ENCODE results near the gene SHANK2. TPM values are rescaled to one million over a fixed set of nuclear protein-coding genes. Genes with fewer than 3 reads are reported as not detected.

SHANK2 gene
- total and polyA plus RNA-seq, 7 donors, result under 0.01 to 0.17 (median 0.03) TPM; not detected in 3

DNA sequence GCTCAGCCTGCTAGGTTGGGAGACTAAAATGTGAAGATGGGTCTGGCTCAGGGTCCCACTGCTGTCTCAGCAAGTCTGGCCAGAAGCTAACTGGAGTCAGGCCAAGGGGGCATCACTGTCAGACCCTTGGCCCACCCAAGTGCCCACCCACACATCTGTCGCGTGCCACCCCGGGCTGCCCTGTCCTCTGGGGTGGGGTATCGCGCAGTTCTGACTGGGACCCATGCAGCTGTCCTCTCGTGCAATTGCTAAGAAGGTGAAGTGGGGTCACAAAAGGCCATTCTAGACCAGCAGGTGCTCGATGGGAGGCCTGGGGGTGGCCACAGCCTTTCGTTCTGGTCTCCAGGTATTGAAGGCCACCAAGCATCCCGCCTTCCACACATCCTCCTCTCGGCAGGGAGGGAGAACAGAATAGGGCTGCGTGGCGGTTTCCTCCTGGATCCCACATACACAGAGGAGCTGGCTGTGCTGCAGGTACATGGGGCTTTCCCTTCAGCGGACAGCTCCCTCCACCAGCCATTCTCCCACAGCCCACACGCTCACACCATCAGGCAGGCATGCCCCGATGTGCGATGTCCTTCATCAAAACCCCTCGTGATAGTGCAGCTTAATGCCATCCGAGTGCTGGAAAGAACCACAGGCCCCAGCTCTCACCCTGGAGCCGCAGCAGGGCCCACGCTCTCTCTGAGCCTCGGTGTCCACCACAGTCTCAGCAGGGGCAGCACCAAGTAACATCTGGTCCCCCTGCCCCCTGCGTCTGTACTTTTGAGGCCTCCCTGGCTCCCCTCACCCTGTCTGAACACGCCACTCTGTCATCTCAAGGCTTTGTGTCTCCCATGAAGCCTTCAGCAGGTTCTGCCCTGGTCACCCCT, 37.6 kb downstream of the SHANK2 start:
- Histone ChIP-seq H3K9me3 (no peaks in the 10 kb centered on the region), H3K27me3 (ENCODE audit: insufficient read depth in 3 of 3, low read length in 2 of 3) (peaks cover 0 to 10% (median 5%) of the 10 kb centered on the region in 3 donors), H3K4me3 (no peak overlapping the region), H3K36me3 (ENCODE audit: insufficient read depth in 1 of 2, low read depth in 1 of 2) (no peaks in the 10 kb centered on the region), H3K27ac (no peak overlapping the region), H3K4me1 (no peaks in the 10 kb centered on the region)
- TF ChIP-seq, protein P1, sequence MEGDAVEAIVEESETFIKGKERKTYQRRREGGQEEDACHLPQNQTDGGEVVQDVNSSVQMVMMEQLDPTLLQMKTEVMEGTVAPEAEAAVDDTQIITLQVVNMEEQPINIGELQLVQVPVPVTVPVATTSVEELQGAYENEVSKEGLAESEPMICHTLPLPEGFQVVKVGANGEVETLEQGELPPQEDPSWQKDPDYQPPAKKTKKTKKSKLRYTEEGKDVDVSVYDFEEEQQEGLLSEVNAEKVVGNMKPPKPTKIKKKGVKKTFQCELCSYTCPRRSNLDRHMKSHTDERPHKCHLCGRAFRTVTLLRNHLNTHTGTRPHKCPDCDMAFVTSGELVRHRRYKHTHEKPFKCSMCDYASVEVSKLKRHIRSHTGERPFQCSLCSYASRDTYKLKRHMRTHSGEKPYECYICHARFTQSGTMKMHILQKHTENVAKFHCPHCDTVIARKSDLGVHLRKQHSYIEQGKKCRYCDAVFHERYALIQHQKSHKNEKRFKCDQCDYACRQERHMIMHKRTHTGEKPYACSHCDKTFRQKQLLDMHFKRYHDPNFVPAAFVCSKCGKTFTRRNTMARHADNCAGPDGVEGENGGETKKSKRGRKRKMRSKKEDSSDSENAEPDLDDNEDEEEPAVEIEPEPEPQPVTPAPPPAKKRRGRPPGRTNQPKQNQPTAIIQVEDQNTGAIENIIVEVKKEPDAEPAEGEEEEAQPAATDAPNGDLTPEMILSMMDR (IDR thresholded peaks at IDR 0.05), result no peak
- intact Hi-C loops (cut with DNase I), result no loop called here
- 74 to 89% (median 77%) methylated on average over 22 to 23 of the region's 23 CpGs for WGBS, 3 donors
- no peak for ATAC-seq
- DNase-seq, result peak in 1 of 2 donors; percentile 28

DNA sequence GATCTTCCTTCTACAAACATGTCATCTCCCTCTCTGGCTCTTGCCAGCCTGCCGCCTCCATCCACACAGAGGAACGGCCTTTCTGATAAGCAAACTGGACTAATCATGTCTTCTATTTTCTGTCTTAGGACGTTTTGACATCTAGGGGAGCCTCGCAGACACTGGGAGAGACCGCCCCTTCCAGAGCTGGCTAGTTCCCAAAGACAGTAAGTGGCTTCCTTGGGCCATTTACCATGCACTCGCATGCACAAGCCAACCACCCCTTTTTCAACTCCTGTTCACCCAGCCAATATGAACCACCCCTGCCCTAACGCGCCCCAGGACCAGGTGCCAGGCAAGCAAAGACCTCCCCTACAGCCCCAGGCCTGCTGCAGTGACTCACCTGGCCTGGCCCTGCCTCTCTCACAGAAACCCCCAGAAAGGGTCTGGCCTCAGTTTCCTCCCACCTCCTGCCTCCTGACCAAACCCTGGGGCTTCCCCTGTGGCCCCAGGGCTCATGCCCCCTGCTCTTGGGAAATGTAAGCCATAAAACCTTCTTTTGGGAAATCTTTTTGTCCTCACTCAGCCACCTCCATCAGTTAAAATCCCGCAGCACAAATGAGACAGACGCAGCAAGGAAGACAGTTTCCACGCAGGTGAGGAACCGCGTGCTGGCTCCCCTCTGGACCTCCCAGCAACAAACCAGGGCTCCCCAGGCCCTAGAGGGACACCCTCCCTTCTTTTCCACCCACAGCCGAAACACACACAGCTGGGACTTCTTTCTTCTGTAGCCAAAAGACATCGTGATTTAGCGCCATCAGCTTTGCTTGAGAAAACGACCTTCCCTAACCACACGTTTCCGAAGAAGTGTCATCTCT, 38.5 kb downstream of the SHANK2 start:
- no peak overlapping the region for H3K27ac ChIP-seq
- no peaks in the 10 kb centered on the region for H3K4me1 ChIP-seq
- intact Hi-C loops (cut with DNase I), result no loop called here
- peaks cover 0 to 13% (median 5%) of the 10 kb centered on the region in 3 donors for H3K27me3 ChIP-seq (ENCODE audit: insufficient read depth in 3 of 3, low read length in 2 of 3)
- WGBS, 3 donors, result 60 to 70% (median 60%) methylated on average over 19 of the region's 19 CpGs
- DNase-seq (peak in 1 of 2 donors; percentile 22), ATAC-seq (no peak)
- no peaks in the 10 kb centered on the region for H3K9me3 ChIP-seq
- no peak overlapping the region for H3K4me3 ChIP-seq
- TF ChIP-seq, protein P1 (IDR thresholded peaks at IDR 0.05), result no peak
- H3K36me3 ChIP-seq (ENCODE audit: insufficient read depth in 1 of 2, low read depth in 1 of 2), result no peaks in the 10 kb centered on the region

DNA sequence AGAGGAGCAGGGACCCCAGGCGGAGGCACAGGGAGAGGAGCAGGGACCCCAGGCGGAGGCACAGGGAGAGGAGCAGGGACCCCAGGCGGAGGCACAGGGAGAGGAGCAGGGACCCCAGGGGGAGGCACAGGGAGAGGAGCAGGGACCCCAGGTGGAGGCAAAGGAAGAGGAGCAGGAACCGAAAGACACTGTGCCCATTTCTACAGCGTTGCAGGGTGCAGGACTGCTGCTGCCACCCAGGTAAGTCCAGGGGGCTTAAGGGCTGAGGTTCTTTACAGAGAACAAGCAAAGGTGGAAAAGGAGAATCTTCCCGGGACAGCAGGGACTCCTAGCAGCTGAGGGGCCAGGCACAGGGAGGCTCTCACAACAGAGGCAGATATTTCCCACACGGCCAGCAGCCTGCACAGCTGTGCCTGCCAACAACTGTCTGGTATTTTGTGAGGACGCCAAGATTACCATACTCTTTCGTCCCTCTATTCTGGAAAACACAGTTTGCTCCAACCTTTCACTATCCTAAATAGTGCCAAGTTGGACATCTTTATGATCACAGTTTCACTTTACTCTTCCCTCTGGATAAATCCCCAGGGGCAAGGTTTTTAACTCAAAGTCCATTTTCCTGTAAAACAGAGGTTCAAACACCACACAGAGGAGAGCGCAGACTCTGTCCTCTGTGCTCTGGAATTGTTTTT, 39.4 kb downstream of the SHANK2 start:
- H3K36me3 ChIP-seq (ENCODE audit: insufficient read depth in 1 of 2, low read depth in 1 of 2), result no peaks in the 10 kb centered on the region
- WGBS, 3 donors, result 30 to 35% (median 33%) methylated on average over 10 of the region's 10 CpGs
- H3K27me3 ChIP-seq (ENCODE audit: insufficient read depth in 3 of 3, low read length in 2 of 3), result peaks cover 0 to 13% (median 3%) of the 10 kb centered on the region in 3 donors
- peak in 1 of 4 donors; percentile 31 for ATAC-seq
- H3K4me3 ChIP-seq, result no peak overlapping the region
- H3K9me3 ChIP-seq, result no peaks in the 10 kb centered on the region
- H3K27ac ChIP-seq, result no peak overlapping the region
- peak in 1 of 2 donors; percentile 26 for DNase-seq
- TF ChIP-seq, protein P1 (IDR thresholded peaks at IDR 0.05), result no peak
- intact Hi-C loops (cut with DNase I), result no loop called here
- no peaks in the 10 kb centered on the region for H3K4me1 ChIP-seq

DNA sequence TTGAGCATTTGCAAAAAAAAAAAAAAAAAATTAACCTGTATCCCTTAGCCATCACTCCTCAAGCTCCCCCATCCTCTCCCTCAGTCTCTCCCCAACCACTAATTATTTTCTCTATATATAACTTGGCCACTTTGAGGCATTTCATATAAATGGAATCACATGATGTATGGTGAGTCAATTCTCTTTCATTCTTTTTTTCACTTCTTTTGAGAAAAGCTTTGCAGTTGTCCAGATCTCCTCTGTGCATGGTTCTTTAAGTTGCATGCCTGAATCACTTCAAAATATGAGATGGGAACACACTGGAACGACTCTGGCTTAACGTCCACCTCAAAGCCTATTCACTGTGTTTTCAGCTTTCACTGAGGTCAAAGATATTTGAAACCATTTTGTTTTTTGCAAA, 40.7 kb downstream of the SHANK2 start:
- Histone ChIP-seq H3K27me3 (ENCODE audit: insufficient read depth in 3 of 3, low read length in 2 of 3) (peaks cover 0 to 13% (median 3%) of the 10 kb centered on the region in 3 donors), H3K4me1 (no peaks in the 10 kb centered on the region)
- WGBS, 3 donors, result 44 to 69% (median 63%) methylated on average over 2 of the region's 2 CpGs

More for the DNA sequence above, 40.7 kb downstream of the SHANK2 start:
- TF ChIP-seq, protein P1 (IDR thresholded peaks at IDR 0.05), result no peak
- ATAC-seq (no peak), DNase-seq (no peak)
- intact Hi-C loops (cut with DNase I), result no loop called here
- Histone ChIP-seq H3K36me3 (ENCODE audit: insufficient read depth in 1 of 2, low read depth in 1 of 2) (no peaks in the 10 kb centered on the region), H3K27ac (no peak overlapping the region), H3K9me3 (no peaks in the 10 kb centered on the region), H3K4me3 (no peak overlapping the region)
